Stimulated activated effector memory CD8-positive, alpha-beta T cell treated with anti-CD3 and anti-CD28 coated beads, Interleukin-12 subunit alpha, Interleukin-12 subunit beta, amount 100 ng/mL, for 72 hours (primary cell): Measurements from ENCODE around the gene GPR137.
A peak's percentile ranks its signal among the peaks of the same experiment; 100 is the strongest.

Experiments used
- ATAC-seq: fragments of 150-1000 bp; cut with Tn5 transposase; 2 replicates; pipeline ENCODE4 v1.10.0; 2021
- DNase-seq, 2 donors: peaks; one replicate each; pipeline ENCODE4 v3.0.0; 2021 to 2022; ENCODE audit warnings: low spot score in 2 of 2
- H3K27ac Mint-ChIP-seq: one replicate; pipeline ENCODE4 v1.8.0; 2022; ENCODE audit warnings: mild to moderate bottlenecking, mixed read lengths
- H3K36me3 Mint-ChIP-seq: one replicate; pipeline ENCODE4 v1.8.0; 2022; ENCODE audit warnings: mild to moderate bottlenecking, mixed read lengths
- H3K4me1 Mint-ChIP-seq: one replicate; pipeline ENCODE4 v1.8.0; 2022; ENCODE audit warnings: mixed read lengths
- H3K4me3 Mint-ChIP-seq: one replicate; pipeline ENCODE4 v1.8.0; 2022; ENCODE audit warnings: mild to moderate bottlenecking, mixed read lengths
- H3K9me3 Mint-ChIP-seq: one replicate; pipeline ENCODE4 v1.8.0; 2022; ENCODE audit warnings: mixed read lengths

Gene GPR137

DNA sequence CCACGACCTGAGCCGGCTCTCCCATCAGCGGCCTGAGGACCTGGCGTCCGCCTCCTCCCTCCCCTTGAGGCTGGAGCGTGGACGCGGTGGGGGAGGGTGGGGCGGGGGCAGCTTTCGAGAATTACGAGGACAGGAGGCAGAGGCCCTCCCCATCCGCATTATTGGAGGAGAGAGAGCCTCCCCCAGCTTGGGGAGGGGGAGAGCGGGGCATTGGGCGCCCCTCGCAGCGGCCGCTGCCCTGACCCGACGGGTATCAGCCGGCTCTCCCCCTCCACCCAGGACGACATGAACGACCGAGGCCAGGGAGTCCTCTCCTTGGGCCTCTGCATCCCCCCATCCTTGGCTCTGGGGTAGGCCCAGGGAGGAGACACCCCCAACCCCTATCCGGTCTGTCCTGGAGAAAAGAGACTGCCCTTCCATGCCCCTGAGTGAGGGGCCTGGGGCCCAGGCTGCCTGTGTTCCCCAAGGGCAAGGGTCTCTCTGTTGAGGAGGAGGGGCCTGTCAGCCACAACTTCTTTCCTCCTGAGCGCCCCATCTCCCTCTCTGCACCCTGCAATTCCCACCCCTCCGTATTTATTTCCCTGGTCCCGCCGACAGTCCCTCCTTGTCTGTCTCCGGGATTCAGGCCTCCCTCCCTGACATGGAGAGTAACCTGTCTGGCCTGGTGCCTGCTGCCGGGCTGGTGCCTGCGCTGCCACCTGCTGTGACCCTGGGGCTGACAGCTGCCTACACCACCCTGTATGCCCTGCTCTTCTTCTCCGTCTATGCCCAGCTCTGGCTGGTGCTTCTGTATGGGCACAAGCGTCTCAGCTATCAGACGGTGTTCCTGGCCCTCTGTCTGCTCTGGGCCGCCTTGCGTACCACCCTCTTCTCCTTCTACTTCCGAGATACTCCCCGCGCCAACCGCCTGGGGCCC is 495 bp downstream of the GPR137 start:
- peak overlapping the region; percentile 74 for H3K4me3 Mint-ChIP-seq

GRCh38 chr11:64286801-64287159 is 1.1 kb downstream of the GPR137 start:
- Mint-ChIP-seq H3K27ac (peak overlapping the region; percentile 85), H3K36me3 (peaks cover 25% of the 10 kb centered on the region), H3K9me3 (no peaks in the 10 kb centered on the region), H3K4me3 (peak overlapping the region; percentile 74), H3K4me1 (peaks cover 33% of the 10 kb centered on the region)
- DNase-seq, result no peak
- ATAC-seq, result no peak

More for the DNA sequence above, 495 bp downstream of the GPR137 start:
- Mint-ChIP-seq H3K27ac (peak overlapping the region; percentile 93), H3K36me3 (peaks cover 30% of the 10 kb centered on the region), H3K4me1 (peaks cover 39% of the 10 kb centered on the region), H3K9me3 (no peaks in the 10 kb centered on the region)
- ATAC-seq, result no peak
- DNase-seq, result no peak

- Mint-ChIP-seq H3K9me3 (no peaks in the 10 kb centered on the region), H3K27ac (no peak overlapping the region), H3K36me3 (peaks cover 20% of the 10 kb centered on the region), H3K4me3 (no peak overlapping the region), H3K4me1 (peaks cover 32% of the 10 kb centered on the region)
- ATAC-seq, result no peak
- no peak for DNase-seq
These were observed 2.2 kb downstream of the GPR137 start for GRCh38 chr11:64287676-64288352.

DNA sequence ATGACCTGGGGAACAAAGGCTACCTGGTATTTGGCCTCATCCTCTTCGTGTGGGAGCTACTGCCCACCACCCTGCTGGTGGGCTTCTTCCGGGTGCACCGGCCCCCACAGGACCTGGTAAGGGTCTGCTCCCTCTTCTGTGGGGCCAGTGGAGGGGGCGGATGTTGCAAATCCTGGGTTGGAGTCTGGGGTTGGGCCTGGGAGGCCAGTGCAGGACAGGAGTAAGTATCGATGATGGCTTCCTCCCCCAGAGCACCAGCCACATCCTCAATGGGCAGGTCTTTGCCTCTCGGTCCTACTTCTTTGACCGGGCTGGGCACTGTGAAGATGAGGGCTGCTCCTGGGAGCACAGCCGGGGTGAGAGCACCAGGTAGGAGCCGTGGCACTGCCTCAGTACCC is 2.7 kb downstream of the GPR137 start:
- H3K9me3 Mint-ChIP-seq, result no peaks in the 10 kb centered on the region
- DNase-seq (no peak), ATAC-seq (no peak)
- peaks cover 27% of the 10 kb centered on the region for H3K4me1 Mint-ChIP-seq
- no peak overlapping the region for H3K4me3 Mint-ChIP-seq
- H3K36me3 Mint-ChIP-seq, result peaks cover 20% of the 10 kb centered on the region
- H3K27ac Mint-ChIP-seq, result no peak overlapping the region

DNA sequence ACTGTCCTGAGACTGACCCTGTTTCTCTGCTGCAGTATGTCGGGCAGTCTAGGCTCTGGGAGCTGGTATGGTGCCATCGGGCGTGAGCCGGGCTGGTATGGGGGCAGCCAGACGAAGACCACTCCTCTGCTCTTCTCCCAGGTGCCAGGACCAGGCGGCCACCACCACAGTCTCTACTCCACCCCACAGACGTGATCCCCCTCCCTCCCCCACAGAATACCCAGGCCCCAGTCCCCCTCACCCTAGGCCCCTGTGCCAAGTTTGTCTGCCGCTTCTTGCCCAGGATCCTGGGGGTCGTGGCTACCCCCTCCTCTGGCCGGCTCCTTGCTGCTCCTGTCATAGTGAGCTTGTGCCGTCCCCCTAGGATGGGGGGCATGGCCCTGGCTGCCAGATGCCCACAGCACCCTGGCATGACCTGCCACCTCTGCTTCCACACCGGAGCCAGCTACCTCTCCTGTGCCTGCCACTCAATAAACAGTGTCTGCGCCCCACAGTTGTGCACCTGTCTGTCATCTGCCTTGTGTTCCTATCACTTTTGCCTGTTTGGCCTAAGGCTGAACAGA is 3.4 kb downstream of the GPR137 start:
- Mint-ChIP-seq H3K4me1 (peaks cover 21% of the 10 kb centered on the region), H3K4me3 (no peak overlapping the region), H3K9me3 (no peaks in the 10 kb centered on the region), H3K27ac (no peak overlapping the region), H3K36me3 (peaks cover 20% of the 10 kb centered on the region)
- DNase-seq, result no peak
- no peak for ATAC-seq

GRCh38 chr11:64290352-64291261 is 5.0 kb downstream of the GPR137 start:
- Mint-ChIP-seq H3K4me1 (peaks cover 21% of the 10 kb centered on the region), H3K27ac (no peak overlapping the region), H3K36me3 (peaks cover 14% of the 10 kb centered on the region)

GRCh38 chr11:64291262-64291751 is 5.7 kb downstream of the GPR137 start, which contains the start of gene KCNK4:
TSS of gene KCNK4 (plus strand) at chr11:64291302. CDS start at chr11:64293019, 1,717 bp downstream.
- no peak for DNase-seq
- ATAC-seq, result no peak
- Mint-ChIP-seq H3K4me3 (peak within 1 kb of the TSS; percentile 71), H3K4me1 (peaks cover 19% of the 10 kb centered on the region), H3K27ac (no peak within 1 kb of the TSS), H3K9me3 (no peaks in the 10 kb centered on the region), H3K36me3 (peaks cover 11% of the 10 kb centered on the region)

More at GRCh38 chr11:64290352-64291261, 5.0 kb downstream of the GPR137 start:
- no peak for ATAC-seq
- peak overlapping the region; percentile 71 for H3K4me3 Mint-ChIP-seq
- H3K9me3 Mint-ChIP-seq, result no peaks in the 10 kb centered on the region
- no peak for DNase-seq

DNA sequence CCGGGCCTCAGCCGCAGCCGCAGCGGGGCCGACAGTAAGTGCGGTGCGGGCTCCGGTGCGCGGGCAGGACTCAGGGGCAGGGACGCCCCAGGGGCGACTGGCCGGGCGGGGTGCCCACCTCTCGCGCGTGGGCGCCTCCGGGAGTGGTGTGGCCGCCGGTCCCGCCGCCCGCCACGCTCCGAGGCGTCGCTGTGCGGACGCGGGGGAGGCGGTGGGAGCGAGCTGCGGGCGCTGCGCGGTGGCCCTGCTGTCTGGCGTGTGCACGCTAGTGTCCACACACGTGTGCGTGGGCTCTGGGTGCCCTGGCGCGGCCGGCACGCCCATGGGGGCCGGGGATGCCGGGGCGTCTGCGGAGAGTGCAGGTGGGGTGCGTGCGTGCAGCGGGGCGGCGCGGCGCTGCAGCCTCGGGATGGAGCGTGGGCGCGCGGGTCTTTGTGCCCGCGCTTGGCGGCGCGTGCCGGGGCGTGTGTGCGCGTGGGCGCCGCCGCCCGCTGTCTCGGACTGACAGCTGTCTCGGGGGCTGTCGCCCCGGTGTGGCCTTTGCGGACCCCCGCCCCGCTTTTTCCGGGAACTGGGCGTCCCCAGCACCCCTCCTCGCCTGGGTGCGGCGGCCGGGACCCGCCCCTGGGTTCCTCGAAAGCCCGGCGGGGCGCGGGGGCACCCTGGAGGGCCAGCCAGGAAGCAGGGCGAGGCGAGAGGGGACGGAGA is 6.3 kb downstream of the GPR137 start:
- Mint-ChIP-seq H3K27ac (no peak overlapping the region), H3K9me3 (no peaks in the 10 kb centered on the region), H3K36me3 (peaks cover 6% of the 10 kb centered on the region), H3K4me1 (peaks cover 13% of the 10 kb centered on the region), H3K4me3 (peak overlapping the region; percentile 64)
- DNase-seq (no peak), ATAC-seq (peak; percentile 44)

DNA sequence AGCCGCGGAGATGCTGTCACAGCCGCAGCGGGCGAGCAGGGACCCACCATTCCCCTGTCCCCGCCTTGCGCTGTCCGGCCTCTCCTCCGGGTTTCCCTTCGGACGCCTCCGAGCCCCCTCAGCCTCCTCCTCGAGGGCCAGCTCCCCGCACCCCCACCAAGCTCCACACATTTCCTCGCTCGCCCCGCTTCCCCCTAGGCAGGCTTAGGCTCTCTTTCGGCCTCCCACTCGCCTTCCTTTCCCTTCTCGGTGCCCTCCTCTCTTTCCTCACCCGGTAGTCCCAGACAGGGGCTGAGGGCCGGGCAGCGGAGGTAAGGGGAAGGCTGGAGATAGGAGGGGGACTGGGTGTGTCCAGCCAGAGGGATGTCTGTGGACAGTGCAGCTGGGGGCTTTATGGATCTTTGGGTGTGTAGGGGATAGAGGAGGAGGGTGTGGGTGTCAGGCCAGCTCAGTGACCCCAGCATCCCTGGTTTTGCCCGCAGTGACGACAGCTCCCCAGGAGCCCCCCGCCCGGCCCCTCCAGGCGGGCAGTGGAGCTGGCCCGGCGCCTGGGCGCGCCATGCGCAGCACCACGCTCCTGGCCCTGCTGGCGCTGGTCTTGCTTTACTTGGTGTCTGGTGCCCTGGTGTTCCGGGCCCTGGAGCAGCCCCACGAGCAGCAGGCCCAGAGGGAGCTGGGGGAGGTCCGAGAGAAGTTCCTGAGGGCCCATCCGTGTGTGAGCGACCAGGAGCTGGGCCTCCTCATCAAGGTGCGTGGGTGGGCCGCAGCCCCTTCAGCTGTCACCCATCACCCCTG is 7.0 kb downstream of the GPR137 start:
- ATAC-seq (peak; percentile 9), DNase-seq (no peak)
- no peak overlapping the region for H3K27ac Mint-ChIP-seq
- H3K9me3 Mint-ChIP-seq, result no peaks in the 10 kb centered on the region
- peaks cover 5% of the 10 kb centered on the region for H3K36me3 Mint-ChIP-seq
- H3K4me3 Mint-ChIP-seq, result peak overlapping the region; percentile 64
- peaks cover 16% of the 10 kb centered on the region for H3K4me1 Mint-ChIP-seq

- H3K27ac Mint-ChIP-seq, result no peak overlapping the region
These were observed 9.1 kb downstream of the GPR137 start for GRCh38 chr11:64294774-64295173.

GRCh38 chr11:64295760-64296159 is 10.1 kb downstream of the GPR137 start:
- no peaks in the 10 kb centered on the region for H3K9me3 Mint-ChIP-seq
- H3K4me3 Mint-ChIP-seq, result no peak overlapping the region
- peaks cover 33% of the 10 kb centered on the region for H3K4me1 Mint-ChIP-seq
- H3K36me3 Mint-ChIP-seq, result peaks cover 2% of the 10 kb centered on the region
- ATAC-seq (no peak), DNase-seq (no peak)
- H3K27ac Mint-ChIP-seq, result no peak overlapping the region

More at GRCh38 chr11:64294774-64295173, 9.1 kb downstream of the GPR137 start:
- H3K9me3 Mint-ChIP-seq, result no peaks in the 10 kb centered on the region
- peaks cover 5% of the 10 kb centered on the region for H3K36me3 Mint-ChIP-seq
- ATAC-seq (no peak), DNase-seq (no peak)
- H3K4me3 Mint-ChIP-seq, result no peak overlapping the region
- H3K4me1 Mint-ChIP-seq, result peaks cover 26% of the 10 kb centered on the region

- H3K4me1 Mint-ChIP-seq, result peaks cover 32% of the 10 kb centered on the region
- ATAC-seq, result no peak
- H3K27ac Mint-ChIP-seq, result no peak overlapping the region
- no peak overlapping the region for H3K4me3 Mint-ChIP-seq
- no peaks in the 10 kb centered on the region for H3K36me3 Mint-ChIP-seq
- no peak for DNase-seq
- H3K9me3 Mint-ChIP-seq, result no peaks in the 10 kb centered on the region
These were observed 10.6 kb downstream of the GPR137 start for GRCh38 chr11:64296236-64296635.

- H3K27ac Mint-ChIP-seq, result no peak overlapping the region
- H3K36me3 Mint-ChIP-seq, result no peaks in the 10 kb centered on the region
- no peak for ATAC-seq
- no peak overlapping the region for H3K4me3 Mint-ChIP-seq
- peaks cover 32% of the 10 kb centered on the region for H3K4me1 Mint-ChIP-seq
- H3K9me3 Mint-ChIP-seq, result no peaks in the 10 kb centered on the region
- no peak for DNase-seq
These were observed 11.4 kb downstream of the GPR137 start for GRCh38 chr11:64296830-64297698.
